Stimulated activated CD8-positive, alpha-beta memory T cell treated with anti-CD3 and anti-CD28 coated beads, Interleukin-4, amount 100 ng/mL, for 48 hours (primary cell): ENCODE results near the gene GPR162.
A peak's percentile ranks its signal among the peaks of the same experiment; 100 is the strongest.
"Not testable (repeated sequence)": the region's sequence is repeated elsewhere in the genome, so short reads cannot be mapped to it uniquely, and the experiment has no call there.

ENCODE experiments used
- DNase-seq: peaks from one replicate; pipeline ENCODE4 v3.0.0-alpha.2; 2020

The GPR162 gene

DNA sequence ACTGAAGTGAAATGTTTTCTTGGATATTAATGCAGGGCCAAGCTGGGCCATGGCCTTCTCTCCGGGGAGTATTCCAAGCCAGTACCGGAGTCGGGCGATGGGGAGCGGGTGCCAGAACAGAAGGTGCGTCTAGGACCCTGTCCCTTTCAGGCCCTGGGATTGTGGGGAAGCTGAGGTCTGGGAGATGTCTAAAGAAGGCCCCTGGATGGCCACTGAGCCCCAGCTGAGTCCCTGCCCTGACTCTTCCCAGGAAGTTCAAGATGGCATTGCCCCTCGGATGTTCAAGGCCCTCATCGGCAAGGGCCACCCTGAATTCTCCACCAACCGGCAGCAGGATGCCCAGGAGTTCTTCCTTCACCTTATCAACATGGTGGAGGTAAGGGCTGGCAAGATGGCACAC, 38.5 kb downstream of the GPR162 start:
- no peak for DNase-seq

DNA sequence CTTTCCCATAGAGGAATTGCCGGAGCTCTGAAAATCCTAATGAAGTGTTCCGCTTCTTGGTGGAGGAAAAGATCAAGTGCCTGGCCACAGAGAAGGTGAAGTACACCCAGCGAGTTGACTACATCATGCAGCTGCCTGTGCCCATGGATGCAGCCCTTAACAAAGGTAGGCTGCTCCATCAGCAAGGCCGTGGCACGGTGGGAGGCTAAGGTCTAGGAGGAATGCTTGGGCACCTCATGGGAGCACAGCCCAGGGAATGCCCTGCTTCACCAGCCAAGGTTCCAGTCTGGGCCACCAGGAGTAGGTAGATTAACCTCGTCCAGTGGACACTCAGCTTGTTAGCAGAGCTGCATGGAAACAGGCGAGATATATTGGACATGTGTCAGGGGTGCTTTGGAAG, 39.3 kb downstream of the GPR162 start:
- no peak for DNase-seq

GRCh38 chr12:6861391-6861790, 39.8 kb downstream of the GPR162 start:
- no peak for DNase-seq

DNA sequence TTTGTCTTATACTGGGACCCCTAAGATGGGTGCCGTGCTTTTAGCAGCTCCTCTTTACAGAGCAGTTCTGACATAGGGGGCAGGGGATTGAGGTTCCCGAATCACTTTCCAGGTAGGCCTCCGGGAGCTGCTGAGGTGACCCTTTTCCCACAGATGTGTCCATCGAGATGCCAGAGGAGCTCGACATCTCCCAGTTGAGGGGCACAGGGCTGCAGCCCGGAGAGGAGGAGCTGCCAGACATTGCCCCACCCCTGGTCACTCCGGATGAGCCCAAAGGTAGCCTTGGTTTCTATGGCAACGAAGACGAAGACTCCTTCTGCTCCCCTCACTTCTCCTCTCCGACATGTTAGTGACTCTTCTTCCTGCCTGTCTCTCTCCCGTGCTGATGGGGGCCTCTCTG, 41.4 kb downstream of the GPR162 start:
- DNase-seq: no peak

DNA sequence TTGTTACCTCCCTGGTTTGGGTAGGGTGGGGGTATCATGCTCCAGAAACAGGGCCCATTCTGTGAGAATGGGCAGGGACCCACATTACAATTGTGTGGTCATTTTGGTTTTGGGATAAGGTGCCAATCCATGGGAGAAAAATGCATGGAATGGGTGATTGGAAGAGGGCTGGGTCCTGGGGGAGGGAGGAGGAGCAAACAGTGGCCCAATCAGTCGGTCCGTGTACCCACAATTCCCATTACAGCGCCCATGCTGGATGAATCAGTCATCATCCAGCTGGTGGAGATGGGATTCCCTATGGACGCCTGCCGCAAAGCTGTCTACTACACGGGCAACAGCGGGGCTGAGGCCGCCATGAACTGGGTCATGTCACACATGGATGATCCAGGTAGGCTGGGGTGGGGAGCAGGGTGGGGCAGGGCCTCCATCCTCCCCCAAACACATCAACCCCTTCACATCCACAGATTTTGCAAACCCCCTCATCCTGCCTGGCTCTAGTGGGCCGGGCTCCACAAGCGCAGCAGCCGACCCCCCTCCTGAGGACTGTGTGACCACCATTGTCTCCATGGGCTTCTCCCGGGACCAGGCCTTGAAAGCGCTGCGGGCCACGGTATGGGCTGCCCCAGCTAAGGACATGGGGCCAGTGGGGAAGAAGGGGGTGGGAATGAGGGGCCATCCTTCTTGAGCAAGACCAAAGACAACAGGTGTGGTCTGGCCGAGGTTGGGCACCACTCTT, 42.1 kb downstream of the GPR162 start:
- DNase-seq: no peak

GRCh38 chr12:6865307-6865706, 43.7 kb downstream of the GPR162 start:
- DNase-seq: not testable (repeated sequence)

- DNase-seq: peak; percentile 39
These were observed 44.7 kb downstream of the GPR162 start for GRCh38 chr12:6866163-6866919.

GRCh38 chr12:6866920-6867412, 45.3 kb downstream of the GPR162 start:
- no peak for DNase-seq

DNA sequence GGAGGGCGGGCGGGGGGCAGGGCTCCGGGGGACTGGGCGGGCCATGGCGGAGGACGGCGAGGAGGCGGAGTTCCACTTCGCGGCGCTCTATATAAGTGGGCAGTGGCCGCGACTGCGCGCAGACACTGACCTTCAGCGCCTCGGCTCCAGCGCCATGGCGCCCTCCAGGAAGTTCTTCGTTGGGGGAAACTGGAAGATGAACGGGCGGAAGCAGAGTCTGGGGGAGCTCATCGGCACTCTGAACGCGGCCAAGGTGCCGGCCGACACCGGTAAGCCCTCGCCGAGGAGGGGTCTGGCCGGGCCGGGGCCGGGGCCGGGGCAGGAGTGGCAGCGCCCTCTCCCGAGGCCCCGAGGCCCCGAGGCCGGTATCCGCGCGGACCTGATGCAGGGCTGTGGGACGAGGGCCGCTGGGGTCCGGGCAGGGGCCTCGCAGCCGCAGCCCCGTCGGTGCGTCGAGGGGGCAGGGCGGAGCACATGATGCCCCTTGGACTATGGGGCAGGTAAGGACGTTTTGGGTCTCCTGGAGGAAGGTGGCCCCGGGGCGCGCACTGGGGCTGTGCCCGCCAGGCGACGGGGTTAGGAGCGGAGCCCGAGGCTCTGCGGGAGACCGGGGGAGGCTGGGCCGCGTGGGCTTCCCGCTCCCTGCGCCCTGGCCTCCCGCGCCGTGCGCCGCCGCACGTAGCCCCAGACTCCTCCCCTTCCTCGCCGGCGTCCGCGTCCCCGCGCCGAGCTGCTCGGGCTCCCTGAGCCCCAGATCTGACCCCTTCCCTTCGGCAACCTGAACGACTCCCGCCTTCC, 46.0 kb downstream of the GPR162 start, which contains the start of gene TPI1:
TSS of gene TPI1 (plus strand) at position 119 of the 798 bp plus-strand sequence. CDS start at position 155, 36 bp downstream.
- DNase-seq: peak; percentile 87

DNA sequence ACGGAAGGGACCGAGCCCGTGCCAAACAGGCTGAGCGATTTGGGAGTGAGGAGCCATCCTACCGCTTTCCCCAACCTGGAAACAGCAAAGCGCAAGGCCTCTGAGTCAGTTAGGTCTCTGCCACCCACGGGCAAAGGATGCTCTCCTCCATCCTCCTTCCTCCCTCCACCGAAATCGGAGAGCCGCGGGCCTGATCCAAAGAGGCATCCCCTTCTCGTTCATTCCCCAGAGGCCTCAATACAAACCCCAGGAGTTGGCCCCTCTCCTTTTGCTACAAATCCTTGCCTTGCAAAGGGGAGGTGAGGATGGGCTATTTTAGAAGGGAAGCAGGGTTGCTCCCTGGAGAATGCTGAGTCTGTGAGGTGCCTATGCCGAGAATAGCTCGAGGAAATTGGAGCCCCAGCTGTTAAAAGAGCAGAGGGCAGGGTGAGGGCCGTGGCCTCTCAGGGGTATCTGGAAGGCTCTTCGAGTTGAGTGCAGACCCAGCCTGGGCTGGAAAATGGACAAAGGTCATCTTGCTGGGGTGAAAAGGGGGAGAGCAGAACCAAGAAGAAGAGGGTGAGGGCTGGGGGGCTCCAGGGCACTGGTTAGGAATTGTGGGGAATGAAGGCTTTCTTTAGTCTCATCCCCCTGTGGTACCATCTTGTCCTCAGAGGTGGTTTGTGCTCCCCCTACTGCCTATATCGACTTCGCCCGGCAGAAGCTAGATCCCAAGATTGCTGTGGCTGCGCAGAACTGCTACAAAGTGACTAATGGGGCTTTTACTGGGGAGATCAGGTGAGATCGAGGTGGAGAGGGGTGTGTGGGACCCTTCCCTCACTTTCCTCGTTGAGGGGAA, 46.8 kb downstream of the GPR162 start:
- no peak for DNase-seq

DNA sequence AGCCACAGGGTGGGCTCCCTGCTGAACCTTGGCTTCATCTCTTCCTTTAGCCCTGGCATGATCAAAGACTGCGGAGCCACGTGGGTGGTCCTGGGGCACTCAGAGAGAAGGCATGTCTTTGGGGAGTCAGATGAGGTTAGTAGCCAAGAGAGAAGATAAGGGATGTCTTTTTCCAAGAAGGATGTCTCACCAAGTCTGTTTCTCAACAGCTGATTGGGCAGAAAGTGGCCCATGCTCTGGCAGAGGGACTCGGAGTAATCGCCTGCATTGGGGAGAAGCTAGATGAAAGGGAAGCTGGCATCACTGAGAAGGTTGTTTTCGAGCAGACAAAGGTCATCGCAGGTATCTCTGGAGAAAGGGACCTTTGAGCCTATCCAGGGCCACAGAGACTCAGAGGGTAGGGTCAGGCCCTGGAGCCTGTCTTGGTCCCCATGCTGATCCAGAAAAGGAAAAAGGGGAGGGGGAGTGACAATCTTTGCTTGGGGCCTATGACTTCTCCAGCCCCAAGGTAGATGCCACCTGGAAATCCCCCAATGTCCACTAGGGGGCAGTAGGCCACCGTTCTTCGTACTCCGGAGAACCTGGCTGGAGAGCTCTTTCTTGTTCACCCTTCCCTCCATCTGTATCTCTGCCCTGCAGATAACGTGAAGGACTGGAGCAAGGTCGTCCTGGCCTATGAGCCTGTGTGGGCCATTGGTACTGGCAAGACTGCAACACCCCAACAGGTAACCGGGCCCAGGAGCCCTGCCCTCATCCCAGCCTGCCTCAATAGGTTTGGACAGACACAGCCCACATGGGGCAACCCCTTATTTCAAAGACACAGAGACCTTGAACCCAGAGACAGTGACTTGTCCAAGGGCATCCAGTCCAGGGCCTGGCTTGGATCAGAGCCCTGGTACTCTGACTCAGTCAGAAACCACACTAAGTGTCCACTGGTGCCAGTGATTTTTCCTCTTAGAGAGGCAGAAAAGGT, 47.7 kb downstream of the GPR162 start:
- DNase-seq: peak; percentile 91

DNA sequence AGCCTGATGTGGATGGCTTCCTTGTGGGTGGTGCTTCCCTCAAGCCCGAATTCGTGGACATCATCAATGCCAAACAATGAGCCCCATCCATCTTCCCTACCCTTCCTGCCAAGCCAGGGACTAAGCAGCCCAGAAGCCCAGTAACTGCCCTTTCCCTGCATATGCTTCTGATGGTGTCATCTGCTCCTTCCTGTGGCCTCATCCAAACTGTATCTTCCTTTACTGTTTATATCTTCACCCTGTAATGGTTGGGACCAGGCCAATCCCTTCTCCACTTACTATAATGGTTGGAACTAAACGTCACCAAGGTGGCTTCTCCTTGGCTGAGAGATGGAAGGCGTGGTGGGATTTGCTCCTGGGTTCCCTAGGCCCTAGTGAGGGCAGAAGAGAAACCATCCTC, 48.7 kb downstream of the GPR162 start:
- DNase-seq: not testable (repeated sequence)

DNA sequence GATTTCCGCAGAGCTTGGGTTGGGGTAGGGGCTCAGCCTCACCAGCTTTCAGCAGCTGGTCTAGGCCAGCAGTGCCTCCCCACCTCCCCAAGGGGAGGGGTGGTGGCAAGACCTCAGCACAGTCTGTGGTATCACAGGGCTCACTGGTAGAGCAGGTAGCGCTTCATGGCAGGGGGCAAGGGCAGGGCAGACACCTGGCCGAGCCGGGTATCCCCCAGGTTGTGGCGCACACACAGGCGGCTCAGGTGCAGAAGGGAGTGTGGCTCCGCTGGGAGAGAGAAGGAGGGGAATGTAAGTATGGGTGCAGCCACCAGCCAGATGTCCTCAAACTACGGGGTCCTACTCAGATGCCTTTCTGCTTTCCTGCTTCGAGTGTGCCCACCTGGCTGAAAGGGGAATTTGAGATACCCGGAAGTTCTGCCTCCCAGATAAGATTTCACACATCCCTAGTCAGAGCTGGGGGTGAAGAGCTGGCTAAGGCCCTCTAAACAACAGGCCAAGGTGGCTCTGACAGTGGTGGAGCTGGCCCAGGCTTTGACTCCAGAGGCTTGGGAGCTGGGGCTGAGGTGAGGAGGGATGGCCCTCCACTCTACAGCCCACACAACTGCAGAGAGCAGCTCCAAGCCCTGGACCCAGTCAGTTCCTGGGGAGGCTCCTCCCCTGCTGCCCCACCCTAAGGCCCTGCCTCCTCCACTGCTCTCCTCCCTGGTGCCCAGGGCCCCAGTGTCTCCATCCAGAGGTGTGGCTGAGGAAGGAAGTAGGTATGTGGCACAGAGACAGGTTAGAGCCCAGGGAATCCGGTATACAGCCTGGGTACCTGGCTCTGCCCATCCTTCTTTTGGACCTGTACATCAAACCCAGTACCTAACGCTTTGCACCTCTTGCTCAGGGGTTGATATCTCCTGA, 49.7 kb downstream of the GPR162 start:
- peak; percentile 66 for DNase-seq

DNA sequence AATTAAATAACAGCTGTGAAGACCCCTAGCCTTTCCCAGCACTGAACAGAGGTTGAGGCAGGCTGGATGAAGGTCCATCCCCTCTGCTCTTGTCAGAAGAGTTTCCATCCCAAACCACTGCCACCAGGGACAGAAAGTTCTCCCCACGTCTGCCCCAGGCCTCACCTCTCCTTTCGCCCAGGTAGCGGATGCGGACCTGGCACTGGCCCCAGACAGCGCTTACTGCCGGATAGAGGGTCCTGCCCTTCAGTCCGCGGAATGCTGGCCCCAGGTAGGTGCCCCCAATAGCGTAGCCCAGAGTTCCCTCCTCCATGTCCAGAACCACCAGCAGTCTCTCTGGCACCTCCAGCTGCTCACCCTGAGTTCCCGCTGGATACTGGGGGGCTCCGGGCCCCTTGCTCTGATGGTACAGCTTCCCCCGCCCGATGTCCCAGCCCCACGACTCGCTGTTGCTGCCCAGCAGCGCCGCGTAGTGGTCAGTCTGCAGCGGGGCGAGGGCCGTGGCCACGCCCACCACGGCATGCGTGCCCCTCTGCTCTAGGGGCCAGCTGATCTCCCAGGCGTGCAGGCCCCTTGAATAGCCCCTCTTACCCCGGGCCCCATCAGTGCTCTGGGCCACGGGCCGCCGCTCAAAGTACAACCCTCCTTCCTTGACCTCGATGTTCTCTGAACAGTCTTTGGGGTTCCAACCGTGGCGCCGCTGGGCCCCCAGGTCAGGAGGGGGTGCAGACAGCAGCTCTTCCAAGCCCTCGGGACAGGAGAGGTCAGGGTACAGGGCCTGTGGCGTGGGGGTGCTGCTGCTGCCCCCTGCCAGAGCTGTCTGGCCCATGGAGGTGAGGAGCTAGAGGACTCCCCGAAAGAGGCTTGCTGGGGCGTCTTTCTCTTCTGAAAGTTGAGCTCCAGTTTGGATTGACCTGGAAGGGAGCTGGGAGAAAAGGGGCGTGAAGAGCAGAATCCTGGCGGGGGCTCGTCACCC, 50.7 kb downstream of the GPR162 start:
- peak; percentile 92 for DNase-seq

GRCh38 chr12:6873094-6874014, 51.7 kb downstream of the GPR162 start, which contains the start of gene SPSB2:
Gene SPSB2 (minus strand): TSS chr12:6873303. CDS start chr12:6872901, 402 bp downstream.
- DNase-seq: peak; percentile 100

DNA sequence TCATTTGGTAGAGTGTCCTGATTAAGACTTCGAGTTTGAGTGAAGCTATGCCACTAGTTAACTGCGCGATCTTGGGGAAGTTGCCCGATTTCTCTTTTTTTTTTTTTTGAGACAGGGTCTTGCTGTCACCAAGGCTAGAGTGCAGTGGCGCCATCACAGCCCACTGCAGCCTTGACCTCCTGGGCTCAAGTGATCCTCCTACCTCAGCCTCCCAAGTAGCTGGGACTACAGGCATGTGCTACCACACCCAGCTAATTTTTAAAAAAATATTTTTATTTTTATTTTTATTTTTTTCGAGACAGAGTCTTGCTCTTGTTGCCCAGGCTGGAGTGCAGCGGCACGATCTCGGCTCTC, 52.4 kb downstream of the GPR162 start:
- DNase-seq: not testable (repeated sequence)
